Activated gamma-delta T cell treated with Interleukin-2 at 50 U/mL for 16 hours (primary cell): ENCODE results near the gene METTL1.

Experiments
- DNase-seq: peaks from one replicate; pipeline ENCODE4 v3.0.0-alpha.2; 2020

METTL1 gene

GRCh38 chr12:57766464-57767304 lies 5.2 kb downstream of the METTL1 start, which contains the start of gene CYP27B1:
Gene CYP27B1 (minus strand): TSS chr12:57767078. CDS start chr12:57767041, 37 bp downstream.
- no peak for DNase-seq

DNA sequence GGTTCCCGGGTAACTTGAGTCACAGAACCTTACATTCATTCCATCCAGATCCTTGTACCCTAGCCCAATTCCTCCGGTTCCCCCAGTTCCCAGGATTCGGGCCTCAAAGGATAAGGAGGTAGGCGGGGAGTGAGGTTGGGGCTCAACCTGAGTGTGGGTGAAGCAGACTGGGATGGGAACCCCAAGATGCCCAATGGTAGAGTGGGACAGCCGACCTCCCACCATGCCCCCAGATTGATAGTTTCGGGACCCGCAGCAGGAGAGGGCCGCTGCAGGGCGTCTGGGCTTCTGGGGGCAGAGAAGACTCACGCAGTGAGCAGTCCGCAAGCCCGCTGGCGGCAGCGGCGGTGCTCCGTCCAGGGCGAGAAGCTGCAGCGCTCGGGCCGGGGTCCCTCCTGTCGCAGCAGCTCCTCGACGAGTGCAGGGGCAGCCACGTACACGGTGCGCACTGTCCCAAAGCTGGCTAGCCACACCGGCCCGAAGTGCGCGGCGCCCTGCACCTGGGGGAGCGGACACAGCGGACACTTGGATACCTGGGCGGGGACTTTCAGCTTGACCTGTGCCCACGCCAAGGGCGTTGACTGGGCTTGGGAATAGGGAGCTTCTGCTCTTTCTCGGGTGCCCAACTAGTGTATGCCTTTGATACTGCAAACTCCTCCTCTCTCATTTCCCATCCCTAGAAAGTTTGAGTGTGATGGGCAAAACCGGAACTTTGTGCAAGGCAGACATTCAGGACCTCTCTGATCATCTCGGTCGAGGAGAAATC lies 6.0 kb downstream of the METTL1 start:
- no peak for DNase-seq

GRCh38 chr12:57765003-57765697 lies 6.8 kb downstream of the METTL1 start:
- peak; percentile 48 for DNase-seq

DNA sequence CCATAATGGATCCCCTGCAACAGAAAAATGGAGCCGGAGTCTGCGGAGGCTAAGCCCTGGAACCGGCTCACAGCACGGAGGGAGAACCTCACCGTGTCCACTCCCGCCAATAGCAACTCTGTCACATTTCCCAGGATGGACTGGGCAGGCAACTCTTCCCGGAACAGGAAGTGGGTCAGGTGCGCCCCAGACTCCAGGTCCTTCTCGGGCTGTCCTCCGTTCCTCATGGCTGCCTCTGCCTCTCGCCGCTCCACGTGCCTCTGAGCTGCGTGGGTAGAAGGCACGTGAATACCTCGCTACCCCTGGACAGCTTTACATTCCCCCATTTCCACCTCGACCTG lies 7.3 kb downstream of the METTL1 start:
- DNase-seq = no peak

- DNase-seq = no peak
These were observed 7.8 kb downstream of the METTL1 start for GRCh38 chr12:57763881-57764661.

GRCh38 chr12:57762463-57762862 lies 9.4 kb downstream of the METTL1 start:
- no peak for DNase-seq

- DNase-seq = no peak
These were observed 10.4 kb downstream of the METTL1 start for GRCh38 chr12:57761391-57761998.

- no peak for DNase-seq
These were observed 11.4 kb downstream of the METTL1 start for GRCh38 chr12:57760347-57760982.

DNA sequence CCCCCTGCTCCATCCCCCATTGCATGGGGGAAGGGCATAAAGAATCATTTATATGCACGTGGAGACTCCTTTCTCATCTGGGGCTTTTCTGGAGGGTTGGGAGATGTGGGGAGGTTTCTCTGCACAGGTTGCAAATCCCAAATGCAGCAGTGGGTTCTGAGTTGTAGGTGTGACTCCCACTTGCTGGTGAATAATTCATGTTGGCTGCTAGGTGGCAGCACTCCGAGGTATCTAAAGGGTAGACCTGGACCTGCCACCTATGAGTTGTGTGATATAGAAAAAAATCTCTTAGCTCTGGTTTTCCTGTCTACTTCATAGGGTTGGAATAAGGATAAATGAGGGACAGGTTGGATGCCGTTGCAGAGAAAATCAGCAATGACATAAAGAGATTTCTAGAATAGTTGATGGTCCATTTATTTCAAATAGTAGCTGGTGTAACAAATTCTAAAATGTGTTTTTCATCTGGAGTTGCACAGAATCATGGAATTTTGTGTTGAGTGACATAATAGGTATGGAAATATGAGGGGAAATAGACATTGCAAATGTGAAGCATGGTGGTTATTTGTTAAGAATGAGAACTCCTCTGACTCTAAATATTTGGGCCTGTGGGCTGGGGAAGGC lies 12.4 kb downstream of the METTL1 start:
- DNase-seq = peak; percentile 38

GRCh38 chr12:57758552-57759359 lies 13.1 kb downstream of the METTL1 start:
- no peak for DNase-seq

- no peak for DNase-seq
These were observed 14.1 kb downstream of the METTL1 start for GRCh38 chr12:57757771-57758170.

GRCh38 chr12:57756406-57757341 lies 15.2 kb downstream of the METTL1 start:
- peak; percentile 69 for DNase-seq

GRCh38 chr12:57755454-57756372 lies 16.2 kb downstream of the METTL1 start:
- DNase-seq = peak; percentile 45

DNA sequence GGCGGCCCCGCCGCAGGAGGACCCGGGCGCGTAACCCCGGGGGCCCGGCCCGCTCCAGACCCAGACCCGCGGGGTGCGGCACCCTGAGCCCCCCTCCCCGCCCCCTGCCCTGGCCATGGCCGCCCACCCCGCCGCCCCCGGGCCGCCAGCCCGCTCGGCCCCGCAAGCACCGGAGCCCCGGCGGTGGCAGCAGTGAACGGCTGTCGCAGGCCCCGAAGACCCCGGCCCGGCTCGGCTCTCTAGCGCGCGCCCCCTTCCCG lies 16.8 kb downstream of the METTL1 start:
- DNase-seq = no peak

- peak; percentile 77 for DNase-seq
These were observed 17.3 kb downstream of the METTL1 start, which contains the start of gene MARCHF9 for GRCh38 chr12:57754411-57755193. Gene MARCHF9 (plus strand): TSS chr12:57755103. CDS start chr12:57755529, 426 bp downstream.

DNA sequence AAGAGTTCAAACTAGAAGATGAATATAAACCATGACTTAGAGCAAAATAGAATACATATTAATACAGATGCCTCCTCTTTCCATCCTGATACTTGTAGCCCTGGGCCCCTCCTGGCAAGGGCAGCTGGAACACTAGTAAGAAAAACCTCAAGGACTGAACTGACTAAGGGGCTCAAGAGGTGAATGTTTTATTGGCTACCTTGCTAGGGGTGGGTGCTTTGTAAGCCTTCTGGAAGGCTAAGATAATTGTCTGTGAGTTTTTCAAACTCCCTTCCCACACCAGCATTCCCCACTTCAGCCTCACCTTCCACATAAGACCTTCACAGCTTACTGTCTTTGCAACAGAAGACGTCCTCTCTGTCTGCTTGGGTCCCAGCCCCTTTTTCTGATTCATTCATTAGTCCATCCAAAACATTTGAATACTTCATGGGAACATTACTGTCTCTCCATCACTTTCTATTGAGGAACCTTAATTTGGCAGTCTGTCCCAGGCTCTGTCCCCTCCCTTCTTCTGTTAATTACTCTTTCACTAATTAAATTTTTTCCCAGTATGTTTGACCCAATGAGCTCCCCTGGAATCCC lies 18.1 kb downstream of the METTL1 start:
- no peak for DNase-seq

DNA sequence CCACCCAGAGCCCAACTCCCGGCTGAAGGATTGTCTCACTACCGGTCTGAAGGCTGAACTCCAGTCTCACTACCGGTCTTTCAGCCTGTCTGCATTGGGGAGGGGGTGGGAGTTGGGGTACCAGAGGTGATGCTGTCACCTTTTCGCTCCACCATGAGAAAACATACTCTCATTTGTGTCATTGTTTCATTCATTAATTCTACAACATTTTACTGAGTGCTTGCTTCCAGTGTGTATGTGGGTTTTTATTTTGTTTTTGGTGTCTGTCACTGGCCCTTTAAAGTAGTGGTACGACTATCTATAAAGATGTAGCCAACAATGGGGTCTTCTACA lies 19.3 kb downstream of the METTL1 start:
- no peak for DNase-seq
